Keratinocyte (primary cell): Measurements from ENCODE around the gene HGFAC. TPM values are rescaled to one million over a fixed set of nuclear protein-coding genes. Genes with fewer than 3 reads are reported as not detected.

Source experiments
- DNase-seq: peaks from one replicate; pipeline ENCODE4 v3.0.0-alpha.2; 2011; ENCODE audit warnings: low read depth, missing footprints, low spot score
- FAIRE-seq: peaks from 2 replicates; lab custom pipeline; 2011; peaks lifted over from hg19 to GRCh38; lab: Jason Lieb, UNC
- H2AFZ ChIP-seq: 2 replicates; pipeline ENCODE4 v1.6.0; 2012; ENCODE audit warnings: low read length, control low read depth, inconsistent platforms; ENCODE audit not compliant: control insufficient read depth
- H3K27ac ChIP-seq: 2 replicates; pipeline ENCODE4 v1.5.1; 2011; ENCODE audit warnings: low read length; ENCODE audit not compliant: control insufficient read depth, insufficient read depth
- H3K27me3 ChIP-seq: 3 replicates; pipeline ENCODE4 v1.6.0; 2011; ENCODE audit warnings: low read length; ENCODE audit not compliant: control insufficient read depth, insufficient read depth; ENCODE audit errors: extremely low read depth
- H3K36me3 ChIP-seq, 2 experiments: 2 replicates in 1 of 2; 3 replicates in 1 of 2; pipeline ENCODE4 v1.5.1; 2011; ENCODE audit warnings: low read length in 2 of 2, mild to moderate bottlenecking in 1 of 2; ENCODE audit not compliant: control insufficient read depth in 2 of 2, insufficient read depth in 2 of 2; ENCODE audit errors: extremely low read depth in 1 of 2
- H3K4me1 ChIP-seq: 3 replicates; pipeline ENCODE4 v1.5.1; 2011; ENCODE audit warnings: low read length; ENCODE audit not compliant: control insufficient read depth, insufficient read depth; ENCODE audit errors: extremely low read depth
- H3K4me2 ChIP-seq: 3 replicates; pipeline ENCODE4 v1.6.0; 2011; ENCODE audit warnings: low read depth, low read length; ENCODE audit not compliant: control insufficient read depth, insufficient read depth; ENCODE audit errors: extremely low read depth
- H3K4me3 ChIP-seq, 3 experiments: fragments of 200-600 bp in 1 of 3; sonication (generic) in 1 of 3; 2 replicates in 2 of 3; 3 replicates in 1 of 3; pipeline ENCODE4 v1.5.1; 2011 to 2016; ENCODE audit warnings: low read length in 3 of 3, mild to moderate bottlenecking in 3 of 3, control low read depth in 2 of 3, inconsistent platforms in 1 of 3, low read depth in 1 of 3, mixed read lengths in 1 of 3, mixed run types in 1 of 3, moderate library complexity in 1 of 3; ENCODE audit not compliant: control insufficient read depth in 2 of 3, insufficient read depth in 2 of 3; ENCODE audit errors: extremely low read depth in 1 of 3
- H3K79me2 ChIP-seq: 2 replicates; pipeline ENCODE4 v1.6.0; 2012; ENCODE audit warnings: low read length; ENCODE audit not compliant: control insufficient read depth, insufficient read depth
- H3K9ac ChIP-seq: 3 replicates; pipeline ENCODE4 v1.6.0; 2011; ENCODE audit warnings: low read length; ENCODE audit not compliant: control insufficient read depth, insufficient read depth; ENCODE audit errors: extremely low read depth
- H3K9me1 ChIP-seq: 3 replicates; pipeline ENCODE4 v1.6.0; 2011; ENCODE audit warnings: low read length; ENCODE audit not compliant: control insufficient read depth, insufficient read depth; ENCODE audit errors: extremely low read depth
- H3K9me3 ChIP-seq: 2 replicates; pipeline ENCODE4 v1.5.1; 2012; ENCODE audit warnings: low read depth, low read length; ENCODE audit not compliant: control insufficient read depth
- H4K20me1 ChIP-seq: 3 replicates; pipeline ENCODE4 v1.6.0; 2011; ENCODE audit warnings: low read length; ENCODE audit not compliant: control insufficient read depth, insufficient read depth; ENCODE audit errors: extremely low read depth
- EZH2 ChIP-seq: IDR thresholded peaks from one replicate; pipeline ENCODE4 v1.6.1; 2012; ENCODE audit warnings: inconsistent platforms, mild to moderate bottlenecking, low read length, moderate library complexity
- dilution Hi-C: fragments of 300-500 bp; cut with MboI; formaldehyde crosslinking; loops from one replicate; pipeline ENCODE4 v1.7.0; 2020; ENCODE audit warnings: low sequenced_read_pairs; ENCODE audit not compliant: extremely low pct_ligation_motif_present
- polyA plus RNA-seq, 5 experiments: library from polyadenylated mRNA; depleted of rRNA in 3 of 5; stranded (reverse) in 3 of 5; stranded (forward) in 1 of 5; unstranded in 1 of 5; fragments of >200 nt; gene quantifications; 1 replicate in 1 of 5; 2 replicates in 3 of 5; 3 replicates in 1 of 5; pipeline versions ENCODE4 v1.2.1 to v1.2.3, GENCODE V29; 2011 to 2012; ENCODE audit warnings: missing spikeins in 2 of 5, low read depth in 1 of 5, low replicate concordance in 1 of 5
- TF ChIP-seq, protein P1 (sequence below), 3 experiments: IDR thresholded peaks in 1 of 3; conservative IDR thresholded peaks in 1 of 3; optimal IDR thresholded peaks in 1 of 3; 2 replicates in 2 of 3; 3 replicates in 1 of 3; pipeline versions ENCODE3 to v1.5.1; 2011; ENCODE audit warnings: low read length in 3 of 3, mild to moderate bottlenecking in 3 of 3, moderate library complexity in 2 of 3, control low read depth in 1 of 3, inconsistent platforms in 1 of 3; ENCODE audit not compliant: insufficient read depth in 2 of 3; ENCODE audit errors: extremely low read depth in 1 of 3

The HGFAC gene
- polyA plus RNA-seq, 1 donor (not counting 4 experiments of a cell fraction or from before 2014, with no cell fraction given), result not detected

DNA sequence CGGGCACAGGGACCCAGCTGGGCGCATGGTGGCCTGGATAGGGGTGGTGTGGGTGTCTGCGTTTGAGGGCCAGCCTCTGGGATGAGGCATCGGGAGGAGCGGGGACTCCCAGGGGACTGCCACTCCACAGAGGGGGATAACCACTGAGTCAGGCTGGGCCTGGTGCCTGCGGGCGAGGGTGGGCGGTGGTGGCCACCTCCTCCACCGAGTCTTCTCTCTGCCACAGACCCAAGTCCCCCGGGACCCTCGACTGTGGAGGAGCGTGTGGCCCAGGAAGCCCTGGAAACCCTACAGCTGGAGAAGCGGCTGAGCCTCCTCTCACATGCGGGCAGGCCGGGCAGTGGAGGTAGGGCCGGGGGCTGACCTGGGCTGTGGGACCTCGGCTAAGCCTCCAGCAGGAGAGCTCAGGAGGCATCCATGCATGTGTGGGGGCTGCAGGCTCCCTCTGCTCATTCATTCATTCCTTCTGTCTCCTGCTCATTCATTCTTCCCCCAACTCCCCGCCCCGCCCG lies 47.7 kb downstream of the HGFAC start:
- DNase-seq, result no peak
- no peak for FAIRE-seq
- Histone ChIP-seq H3K4me1 (peaks cover 13% of the 10 kb centered on the region), H3K27ac (no peak overlapping the region), H2AFZ (no peak overlapping the region), H3K4me3 (no peak overlapping the region), H3K4me2 (no peak overlapping the region), H3K27me3 (peaks cover 31% of the 10 kb centered on the region), H3K9me3 (no peaks in the 10 kb centered on the region), H3K9me1 (no peaks in the 10 kb centered on the region), H3K79me2 (no peaks in the 10 kb centered on the region), H4K20me1 (peaks cover 3% of the 10 kb centered on the region), H3K9ac (no peak overlapping the region), H3K36me3 (no peaks in the 10 kb centered on the region)
- dilution Hi-C loops, result no loop called here
- TF ChIP-seq, protein P1, sequence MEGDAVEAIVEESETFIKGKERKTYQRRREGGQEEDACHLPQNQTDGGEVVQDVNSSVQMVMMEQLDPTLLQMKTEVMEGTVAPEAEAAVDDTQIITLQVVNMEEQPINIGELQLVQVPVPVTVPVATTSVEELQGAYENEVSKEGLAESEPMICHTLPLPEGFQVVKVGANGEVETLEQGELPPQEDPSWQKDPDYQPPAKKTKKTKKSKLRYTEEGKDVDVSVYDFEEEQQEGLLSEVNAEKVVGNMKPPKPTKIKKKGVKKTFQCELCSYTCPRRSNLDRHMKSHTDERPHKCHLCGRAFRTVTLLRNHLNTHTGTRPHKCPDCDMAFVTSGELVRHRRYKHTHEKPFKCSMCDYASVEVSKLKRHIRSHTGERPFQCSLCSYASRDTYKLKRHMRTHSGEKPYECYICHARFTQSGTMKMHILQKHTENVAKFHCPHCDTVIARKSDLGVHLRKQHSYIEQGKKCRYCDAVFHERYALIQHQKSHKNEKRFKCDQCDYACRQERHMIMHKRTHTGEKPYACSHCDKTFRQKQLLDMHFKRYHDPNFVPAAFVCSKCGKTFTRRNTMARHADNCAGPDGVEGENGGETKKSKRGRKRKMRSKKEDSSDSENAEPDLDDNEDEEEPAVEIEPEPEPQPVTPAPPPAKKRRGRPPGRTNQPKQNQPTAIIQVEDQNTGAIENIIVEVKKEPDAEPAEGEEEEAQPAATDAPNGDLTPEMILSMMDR (optimal IDR thresholded peaks at IDR 0.05 in 1 of 3, IDR thresholded peaks at IDR 0.05 in 1 of 3, conservative IDR thresholded peaks at IDR 0.05 in 1 of 3; ENCODE audit: extremely low read depth in 1 of 3, insufficient read depth in 2 of 3, low read length in 3 of 3), result no peak
- TF ChIP-seq EZH2, result no peak

DNA sequence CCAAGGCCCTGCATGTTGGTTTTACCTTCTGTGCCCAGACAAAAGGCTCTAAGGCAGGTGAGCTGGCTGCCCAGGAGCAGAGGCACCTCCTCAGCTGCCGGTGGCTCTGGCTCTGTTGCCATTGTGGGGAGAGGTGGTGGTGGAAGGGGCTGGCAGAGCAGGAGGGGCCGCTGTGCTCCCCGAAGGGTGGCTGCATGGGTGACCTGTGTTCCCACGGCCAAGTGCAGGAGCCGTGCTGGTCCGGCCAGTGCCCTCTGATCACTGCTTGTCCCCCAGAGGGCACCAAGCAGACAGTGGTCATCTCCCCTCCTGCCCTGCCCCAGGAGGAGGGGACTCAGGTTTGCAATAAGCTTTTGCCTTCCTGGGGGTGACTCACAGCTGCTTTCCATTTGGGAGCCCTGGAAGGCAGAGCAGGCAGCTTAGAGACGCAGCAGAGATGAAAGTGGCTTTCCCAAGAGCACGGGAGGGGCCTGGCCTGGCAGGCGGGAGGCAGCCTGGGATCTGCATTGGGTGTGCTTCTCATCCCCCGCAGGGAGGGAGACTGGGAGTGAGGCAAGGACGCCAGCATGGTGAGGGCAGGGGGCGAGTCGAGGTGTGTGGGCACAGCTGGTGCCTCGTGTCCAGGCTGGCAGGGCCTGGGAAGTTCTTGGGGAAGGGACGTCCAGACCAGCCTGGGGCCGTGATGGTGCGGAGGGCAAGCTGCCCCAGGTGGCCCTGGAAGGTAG lies 50.1 kb downstream of the HGFAC start:
- Histone ChIP-seq H3K4me1 (no peaks in the 10 kb centered on the region), H2AFZ (no peak overlapping the region), H3K79me2 (no peaks in the 10 kb centered on the region), H3K4me2 (no peak overlapping the region), H3K9me3 (no peaks in the 10 kb centered on the region), H3K9me1 (no peaks in the 10 kb centered on the region), H3K27me3 (peaks cover 44% of the 10 kb centered on the region), H3K4me3 (no peak overlapping the region), H3K27ac (no peak overlapping the region), H3K36me3 (no peaks in the 10 kb centered on the region), H3K9ac (no peak overlapping the region), H4K20me1 (peaks cover 7% of the 10 kb centered on the region)
- TF ChIP-seq, protein P1 (optimal IDR thresholded peaks at IDR 0.05 in 1 of 3, IDR thresholded peaks at IDR 0.05 in 1 of 3, conservative IDR thresholded peaks at IDR 0.05 in 1 of 3; ENCODE audit: extremely low read depth in 1 of 3, insufficient read depth in 2 of 3, low read length in 3 of 3), result no peak
- TF ChIP-seq EZH2, result no peak
- DNase-seq, result no peak
- dilution Hi-C loops, result no loop called here
- FAIRE-seq, result no peak
